Endothelial cell (in vitro differentiated cells): Measurements from ENCODE around the gene CCDC102A. TPM values are rescaled to one million over a fixed set of nuclear protein-coding genes. Genes with fewer than 3 reads are reported as not detected.

Experiments
- DNase-seq: peaks from one replicate; pipeline ENCODE4 v3.0.0; 2021; ENCODE audit warnings: low spot score
- H3K27ac Mint-ChIP-seq: one replicate; pipeline ENCODE4 v1.8.0; 2021; ENCODE audit warnings: mixed read lengths, inconsistent platforms; ENCODE audit not compliant: unreplicated experiment
- H3K27me3 Mint-ChIP-seq: one replicate; pipeline ENCODE4 v1.8.0; 2021; ENCODE audit warnings: mild to moderate bottlenecking, moderate library complexity, mixed read lengths, inconsistent platforms; ENCODE audit not compliant: unreplicated experiment
- H3K36me3 Mint-ChIP-seq: one replicate; pipeline ENCODE4 v1.8.0; 2021; ENCODE audit warnings: mild to moderate bottlenecking, low read depth, mixed read lengths, inconsistent platforms; ENCODE audit not compliant: unreplicated experiment
- H3K4me1 Mint-ChIP-seq: one replicate; pipeline ENCODE4 v1.8.0; 2021; ENCODE audit warnings: mild to moderate bottlenecking, mixed read lengths, inconsistent platforms; ENCODE audit not compliant: unreplicated experiment
- H3K4me3 Mint-ChIP-seq: one replicate; pipeline ENCODE4 v1.8.0; 2021; ENCODE audit warnings: mild to moderate bottlenecking, mixed read lengths, inconsistent platforms; ENCODE audit not compliant: unreplicated experiment
- H3K9me3 Mint-ChIP-seq: one replicate; pipeline ENCODE4 v1.8.0; 2021; ENCODE audit warnings: mixed read lengths, inconsistent platforms; ENCODE audit not compliant: unreplicated experiment
- total RNA-seq: library from RNA; stranded (reverse); fragmentation: NEBNext Ultra II Directional; extraction: Animal tissue kit (Norgen Biotek cat#: 25700); gene quantifications from one replicate; pipeline ENCODE4 v1.2.1, GENCODE V29; 2021; ENCODE audit not compliant: unreplicated experiment
- TF ChIP-seq, protein P1 (sequence below): fragments of 200-600 bp; sonication (generic); IDR thresholded peaks from one replicate; pipeline ENCODE4 v1.5.0; 2021; ENCODE audit warnings: antibody characterized with exemption; ENCODE audit not compliant: unreplicated experiment

The CCDC102A gene
- total RNA-seq, 1 donor from 2014 or later = 14.6 TPM

DNA sequence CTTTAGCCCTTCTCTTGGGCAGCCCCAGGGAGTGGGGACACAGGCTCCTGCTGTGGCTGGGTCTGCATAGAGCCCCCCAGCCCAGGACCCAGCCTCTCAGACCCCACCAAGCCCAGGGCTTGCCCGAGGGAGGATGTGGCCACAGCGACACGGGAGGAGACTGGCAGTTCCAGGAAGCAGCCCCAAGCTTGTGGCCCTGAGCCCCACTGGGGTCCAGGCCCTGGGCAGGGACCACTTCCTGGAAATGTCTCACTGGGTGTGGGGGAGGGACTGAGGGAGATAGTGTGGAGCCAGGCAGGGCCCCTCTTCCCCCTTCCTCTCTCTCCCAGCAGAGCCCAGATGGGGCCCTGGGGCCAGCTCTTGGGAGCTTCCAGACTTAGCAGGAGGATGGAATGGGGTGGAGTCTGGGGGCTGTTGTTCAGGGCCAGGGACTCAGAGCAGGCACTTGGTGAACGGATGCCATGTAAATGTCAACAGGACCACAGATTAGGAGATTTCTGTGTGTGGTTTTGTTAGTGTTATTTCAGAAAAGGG, 41.4 kb upstream of the CCDC102A start:
- Mint-ChIP-seq H3K27me3 (no peaks in the 10 kb centered on the region), H3K4me1 (peaks cover 17% of the 10 kb centered on the region), H3K36me3 (no peaks in the 10 kb centered on the region), H3K27ac (no peak overlapping the region), H3K4me3 (peak overlapping the region; percentile 63), H3K9me3 (no peaks in the 10 kb centered on the region)
- DNase-seq = no peak
- TF ChIP-seq, protein P1, sequence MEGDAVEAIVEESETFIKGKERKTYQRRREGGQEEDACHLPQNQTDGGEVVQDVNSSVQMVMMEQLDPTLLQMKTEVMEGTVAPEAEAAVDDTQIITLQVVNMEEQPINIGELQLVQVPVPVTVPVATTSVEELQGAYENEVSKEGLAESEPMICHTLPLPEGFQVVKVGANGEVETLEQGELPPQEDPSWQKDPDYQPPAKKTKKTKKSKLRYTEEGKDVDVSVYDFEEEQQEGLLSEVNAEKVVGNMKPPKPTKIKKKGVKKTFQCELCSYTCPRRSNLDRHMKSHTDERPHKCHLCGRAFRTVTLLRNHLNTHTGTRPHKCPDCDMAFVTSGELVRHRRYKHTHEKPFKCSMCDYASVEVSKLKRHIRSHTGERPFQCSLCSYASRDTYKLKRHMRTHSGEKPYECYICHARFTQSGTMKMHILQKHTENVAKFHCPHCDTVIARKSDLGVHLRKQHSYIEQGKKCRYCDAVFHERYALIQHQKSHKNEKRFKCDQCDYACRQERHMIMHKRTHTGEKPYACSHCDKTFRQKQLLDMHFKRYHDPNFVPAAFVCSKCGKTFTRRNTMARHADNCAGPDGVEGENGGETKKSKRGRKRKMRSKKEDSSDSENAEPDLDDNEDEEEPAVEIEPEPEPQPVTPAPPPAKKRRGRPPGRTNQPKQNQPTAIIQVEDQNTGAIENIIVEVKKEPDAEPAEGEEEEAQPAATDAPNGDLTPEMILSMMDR = no peak

DNA sequence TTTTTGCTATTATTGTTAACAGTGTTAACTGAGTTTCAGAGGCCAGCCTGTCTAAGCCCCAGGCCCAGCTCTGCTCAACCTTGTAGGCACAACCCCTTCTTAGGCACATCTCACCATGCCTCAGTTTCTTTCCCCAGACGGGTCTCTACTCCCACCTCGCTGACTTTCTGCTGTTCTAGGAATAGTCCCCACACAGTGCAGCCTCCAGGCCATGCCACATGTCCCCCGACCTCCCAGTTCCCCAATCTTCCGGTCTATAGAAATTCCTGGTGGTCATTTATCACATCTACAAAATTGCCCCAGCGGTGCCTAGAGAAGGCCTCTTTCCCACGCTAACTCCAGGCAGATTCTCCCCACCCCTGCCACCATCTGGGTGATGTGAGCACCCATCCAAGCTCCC, 40.8 kb upstream of the CCDC102A start:
- no peak for DNase-seq
- no peaks in the 10 kb centered on the region for H3K36me3 Mint-ChIP-seq
- no peaks in the 10 kb centered on the region for H3K27me3 Mint-ChIP-seq
- H3K4me1 Mint-ChIP-seq = peaks cover 17% of the 10 kb centered on the region
- H3K27ac Mint-ChIP-seq = no peak overlapping the region
- TF ChIP-seq, protein P1 = no peak
- no peak overlapping the region for H3K4me3 Mint-ChIP-seq
- no peaks in the 10 kb centered on the region for H3K9me3 Mint-ChIP-seq

DNA sequence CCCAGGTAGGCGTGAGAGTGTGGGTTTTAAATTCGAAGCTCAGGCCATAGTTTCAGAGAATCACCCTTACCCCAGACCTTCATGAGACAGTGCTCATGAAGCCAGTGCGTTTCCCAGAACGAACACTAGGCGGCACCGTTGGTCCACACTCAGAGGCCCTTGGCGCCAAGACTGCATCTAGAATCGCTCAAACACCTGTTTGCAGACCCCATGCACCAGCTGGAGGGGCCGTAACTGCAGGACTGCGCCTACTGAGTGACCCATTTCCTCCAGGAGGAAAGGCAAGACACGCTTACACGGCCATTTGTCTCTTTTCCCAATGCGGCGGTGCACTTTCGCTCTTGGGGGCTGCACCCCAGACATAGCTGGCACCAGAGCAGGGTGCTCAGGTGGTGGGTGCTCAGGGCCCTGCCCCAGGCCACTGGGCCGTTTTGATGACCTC, 40.1 kb upstream of the CCDC102A start:
- Mint-ChIP-seq H3K4me1 (peaks cover 17% of the 10 kb centered on the region), H3K27me3 (no peaks in the 10 kb centered on the region), H3K36me3 (no peaks in the 10 kb centered on the region), H3K27ac (peak overlapping the region; percentile 30), H3K9me3 (no peaks in the 10 kb centered on the region), H3K4me3 (no peak overlapping the region)
- DNase-seq = peak; percentile 86
- TF ChIP-seq, protein P1 = peak; percentile 89

DNA sequence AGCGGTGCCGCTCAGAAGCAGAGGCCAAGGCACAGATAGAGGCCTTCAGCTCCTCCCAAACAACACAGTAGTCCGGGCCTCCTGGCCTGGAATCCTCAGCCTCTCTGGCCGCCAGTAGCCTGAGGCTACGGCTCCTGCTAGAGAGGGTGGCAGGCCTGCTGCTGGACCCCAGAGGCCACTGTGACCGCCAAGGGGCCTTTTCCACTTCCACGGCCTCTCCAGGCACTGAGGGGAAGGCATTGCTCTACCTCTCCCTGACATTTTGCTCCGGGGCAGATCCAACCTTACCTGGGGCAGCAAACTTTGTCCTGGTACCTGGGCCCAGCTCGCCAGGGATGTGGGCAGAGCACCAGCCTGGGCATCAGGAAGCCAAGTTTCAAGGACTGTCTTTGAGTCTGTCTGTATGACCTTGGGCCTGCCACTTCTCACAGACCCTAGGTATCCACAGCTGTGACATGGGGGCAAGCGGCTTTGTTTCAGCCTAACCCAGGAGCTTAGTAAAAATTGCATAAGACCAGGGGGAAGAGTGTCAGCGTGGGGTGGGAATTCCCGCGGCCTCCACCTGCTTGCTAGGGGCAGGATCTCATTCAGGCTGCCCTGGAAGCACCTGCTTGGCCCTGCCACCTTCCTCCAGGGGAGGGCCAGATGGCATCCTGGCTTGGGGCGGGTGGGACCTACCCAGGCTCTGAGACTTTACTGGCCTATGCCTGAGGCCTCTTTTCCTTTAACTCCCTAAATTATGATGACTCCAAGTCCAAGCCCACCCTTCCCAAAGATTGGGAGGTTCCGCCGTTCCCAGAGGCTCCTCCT, 39.3 kb upstream of the CCDC102A start:
- Mint-ChIP-seq H3K4me3 (no peak overlapping the region), H3K27ac (no peak overlapping the region), H3K9me3 (no peaks in the 10 kb centered on the region), H3K27me3 (no peaks in the 10 kb centered on the region), H3K4me1 (peaks cover 17% of the 10 kb centered on the region), H3K36me3 (no peaks in the 10 kb centered on the region)
- no peak for DNase-seq
- TF ChIP-seq, protein P1 = no peak
